Suprapubic skin (tissue), 4 donors: ENCODE data around the gene E2F1. TPM values are rescaled to one million over a fixed set of nuclear protein-coding genes. Genes with fewer than 3 reads are reported as not detected.

Experiments used
- DNase-seq, 2 donors: peaks; one replicate each; pipeline ENCODE4 v3.0.0-alpha.2; 2019; ENCODE audit warnings: low spot score in 2 of 2
- H3K27ac ChIP-seq: fragments of 200-600 bp; sonication (generic); one replicate; pipeline ENCODE4 v1.5.1; 2019
- H3K27me3 ChIP-seq: fragments of 200-600 bp; sonication (generic); one replicate; pipeline ENCODE4 v1.5.1; 2019
- H3K36me3 ChIP-seq: fragments of 200-600 bp; sonication (generic); one replicate; pipeline ENCODE4 v1.5.1; 2019
- H3K4me1 ChIP-seq: fragments of 200-600 bp; sonication (generic); one replicate; pipeline ENCODE4 v1.5.1; 2019
- H3K4me3 ChIP-seq: fragments of 200-600 bp; sonication (generic); one replicate; pipeline ENCODE4 v1.5.1; 2019; ENCODE audit warnings: mild to moderate bottlenecking
- H3K9me3 ChIP-seq: fragments of 200-600 bp; sonication (generic); one replicate; pipeline ENCODE4 v1.5.1; 2019
- CTCF ChIP-seq, 2 donors: fragments of 200-600 bp in 1 of 2; fragments of 450-650 bp in 1 of 2; sonication (generic) in 1 of 2; IDR thresholded peaks; one replicate each; pipeline ENCODE4 v1.5.1; 2016 to 2019; ENCODE audit warnings: antibody characterized with exemption in 2 of 2, mild to moderate bottlenecking in 1 of 2, moderate library complexity in 1 of 2
- EP300 ChIP-seq: sonication (generic); formaldehyde crosslinking; IDR thresholded peaks from one replicate; pipeline ENCODE4 v1.6.1; 2017; ENCODE audit warnings: antibody characterized with exemption
- POLR2A ChIP-seq, 2 donors: fragments of 450-650 bp; IDR thresholded peaks; one replicate each; pipeline ENCODE4 v1.6.1; 2017; ENCODE audit warnings: antibody characterized with exemption in 2 of 2, mild to moderate bottlenecking in 2 of 2, moderate library complexity in 2 of 2
- POLR2AphosphoS5 ChIP-seq, 3 donors: sonication (generic); formaldehyde crosslinking; IDR thresholded peaks; one replicate each; pipeline ENCODE4 v1.6.1; 2017; ENCODE audit warnings: antibody characterized with exemption in 3 of 3
- WGBS: methylation state at CpG from one replicate; pipeline ENCODE4 v1.1.5; 2018; 5-methylcytosine and 5-hydroxymethylcytosine counted together
- total RNA-seq, 4 donors: library from RNA; depleted of rRNA; stranded (reverse); fragments of >200 nt; gene quantifications; one replicate each; pipeline ENCODE4 v1.1.0, GENCODE V29; 2016

The E2F1 gene
- total RNA-seq, 4 donors from 2014 or later, result 3.5 to 5.6 (median 4.6) TPM

DNA sequence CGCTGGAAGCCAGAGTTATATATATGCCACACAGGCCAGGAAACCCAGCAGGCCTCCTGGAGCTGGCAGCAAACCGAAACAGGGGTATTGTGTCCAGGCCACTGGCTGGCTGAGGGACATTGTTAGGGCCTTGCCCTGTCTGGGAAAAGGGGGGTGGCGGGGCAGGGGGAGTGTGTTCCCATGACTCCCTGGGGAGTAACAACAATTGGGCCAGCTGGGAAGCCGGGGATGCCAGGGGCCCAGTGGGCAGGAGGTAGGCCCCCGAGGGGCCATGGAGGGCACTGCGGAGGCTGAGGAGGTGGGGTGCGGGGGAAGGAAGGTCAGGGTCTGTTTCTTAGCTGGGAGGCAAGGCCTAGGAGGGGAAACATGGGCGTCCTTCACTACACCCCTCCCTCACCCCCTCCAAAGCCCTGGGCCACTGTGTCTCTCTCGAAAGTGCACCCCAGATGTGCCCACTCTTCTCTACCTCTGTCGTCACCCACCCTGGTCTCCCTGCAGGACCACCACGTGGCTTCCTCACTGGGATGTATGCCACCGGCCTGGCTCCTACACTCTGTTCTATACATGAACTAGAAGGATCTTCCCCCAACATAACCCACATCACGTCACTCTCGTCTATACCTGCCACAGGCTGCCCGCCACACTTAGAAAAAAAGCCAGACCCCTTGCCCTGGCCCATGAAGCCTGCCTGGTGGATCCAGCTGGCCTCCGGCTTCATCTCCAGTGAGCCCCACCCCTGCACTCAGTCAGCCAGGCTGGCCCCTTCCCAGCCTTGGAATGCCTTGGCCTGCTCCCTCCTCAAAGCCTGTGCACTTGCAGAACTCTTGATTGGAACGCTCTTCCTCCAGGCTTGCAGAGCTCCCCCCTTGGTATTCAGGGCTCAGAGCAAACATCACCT, 7.8 kb upstream of the E2F1 start:
- Histone ChIP-seq H3K36me3 (no peaks in the 10 kb centered on the region), H3K9me3 (no peaks in the 10 kb centered on the region), H3K27ac (peak overlapping the region; percentile 57), H3K4me1 (peaks cover 30% of the 10 kb centered on the region), H3K27me3 (no peaks in the 10 kb centered on the region), H3K4me3 (no peak overlapping the region)
- WGBS, result 55% methylated on average over 14 of the region's 17 CpGs
- DNase-seq, result no peak
- TF ChIP-seq POLR2A (IDR thresholded peaks at IDR 0.05) (no peak), CTCF (IDR thresholded peaks at IDR 0.05) (no peak)

GRCh38 chr20:33693289-33693688, 7.1 kb upstream of the E2F1 start:
- Histone ChIP-seq H3K27me3 (no peaks in the 10 kb centered on the region), H3K9me3 (no peaks in the 10 kb centered on the region), H3K4me1 (peaks cover 30% of the 10 kb centered on the region), H3K36me3 (no peaks in the 10 kb centered on the region), H3K4me3 (no peak overlapping the region), H3K27ac (no peak overlapping the region)
- TF ChIP-seq CTCF (IDR thresholded peaks at IDR 0.05) (no peak), POLR2A (IDR thresholded peaks at IDR 0.05) (no peak), POLR2AphosphoS5 (IDR thresholded peaks at IDR 0.05) (no peak), EP300 (no peak)
- no peak for DNase-seq
- 83% methylated on average over 5 of the region's 5 CpGs for WGBS

GRCh38 chr20:33689973-33690372, 3.8 kb upstream of the E2F1 start:
- Histone ChIP-seq H3K4me1 (peaks cover 31% of the 10 kb centered on the region), H3K27me3 (no peaks in the 10 kb centered on the region), H3K4me3 (no peak overlapping the region), H3K27ac (no peak overlapping the region), H3K36me3 (no peaks in the 10 kb centered on the region), H3K9me3 (no peaks in the 10 kb centered on the region)
- DNase-seq, result no peak
- 56% methylated on average over 4 of the region's 4 CpGs for WGBS
- TF ChIP-seq EP300, result no peak
- TF ChIP-seq POLR2A (IDR thresholded peaks at IDR 0.05), result no peak
- TF ChIP-seq CTCF (IDR thresholded peaks at IDR 0.05), result no peak
- no peak for TF ChIP-seq POLR2AphosphoS5 (IDR thresholded peaks at IDR 0.05)

GRCh38 chr20:33689493-33689892, 3.3 kb upstream of the E2F1 start:
- Histone ChIP-seq H3K27ac (no peak overlapping the region), H3K9me3 (no peaks in the 10 kb centered on the region), H3K4me1 (peaks cover 32% of the 10 kb centered on the region), H3K36me3 (no peaks in the 10 kb centered on the region), H3K4me3 (no peak overlapping the region), H3K27me3 (no peaks in the 10 kb centered on the region)
- TF ChIP-seq POLR2A (IDR thresholded peaks at IDR 0.05), result no peak
- TF ChIP-seq CTCF (IDR thresholded peaks at IDR 0.05), result no peak
- no peak for TF ChIP-seq EP300
- no peak for TF ChIP-seq POLR2AphosphoS5 (IDR thresholded peaks at IDR 0.05)
- WGBS, result 92% methylated on average over 1 of the region's 1 CpG
- no peak for DNase-seq

DNA sequence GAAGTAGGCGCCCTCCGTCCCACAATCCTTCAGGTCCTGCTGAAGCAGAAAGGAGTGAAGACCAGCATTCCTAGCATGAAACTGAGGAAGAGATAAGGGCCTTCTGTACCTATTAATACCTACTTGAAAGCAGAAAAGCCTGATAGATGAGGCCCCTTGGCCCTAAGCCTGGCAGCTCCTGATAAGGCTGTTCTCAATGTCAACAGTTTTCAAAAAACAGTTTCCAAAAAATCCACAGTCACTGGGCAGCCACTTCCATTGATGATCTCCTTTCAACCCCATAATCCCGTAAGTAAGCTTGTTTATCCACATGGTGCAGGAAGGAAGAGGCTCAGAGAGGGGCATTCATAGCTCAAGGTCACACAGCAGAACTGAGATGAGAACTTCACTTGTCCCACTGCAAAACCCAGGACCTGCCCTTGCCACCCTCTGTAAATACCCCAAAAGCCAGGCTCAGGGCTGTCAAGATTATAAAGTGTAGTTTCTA, 2.8 kb upstream of the E2F1 start:
- H3K27ac ChIP-seq, result no peak overlapping the region
- no peak for DNase-seq

More for the DNA sequence above, 2.8 kb upstream of the E2F1 start:
- H3K4me3 ChIP-seq, result no peak overlapping the region
- peaks cover 28% of the 10 kb centered on the region for H3K4me1 ChIP-seq
- 82% methylated on average over 3 of the region's 3 CpGs for WGBS
- no peaks in the 10 kb centered on the region for H3K27me3 ChIP-seq
- H3K9me3 ChIP-seq, result no peaks in the 10 kb centered on the region
- no peak for TF ChIP-seq POLR2AphosphoS5 (IDR thresholded peaks at IDR 0.05)
- no peak for TF ChIP-seq POLR2A (IDR thresholded peaks at IDR 0.05)
- no peaks in the 10 kb centered on the region for H3K36me3 ChIP-seq
